ENCODE measurements around the gene MRTO4. TPM values are rescaled to one million over a fixed set of nuclear protein-coding genes. Genes with fewer than 3 reads are reported as not detected.
"Not testable (repeated sequence)": the region's sequence is repeated elsewhere in the genome, so short reads cannot be mapped to it uniquely, and the experiment has no call there.

The MRTO4 gene
- polyA plus RNA-seq, 1 of the 3 experiments (the other 2 are of a cell fraction): 48.4 TPM

GRCh38 chr1:19300211-19300610 is 48.6 kb downstream of the MRTO4 start:
- Histone ChIP-seq H3K27me3 (ENCODE audit: insufficient read depth) (no peaks in the 10 kb centered on the region), H3K9me3 (peaks cover 1% of the 10 kb centered on the region; the same call in 1 of the 2 replicates), H2AFZ (ENCODE audit: low read depth) (no peak overlapping the region), H3K4me3 (ENCODE audit: low read depth in 2 of 2, low read length in 1 of 2) (no peak overlapping the region), H3K9ac (no peak overlapping the region), H4K20me1 (ENCODE audit: insufficient read depth) (no peaks in the 10 kb centered on the region), H3K36me3 (replicated peaks in 1 of 2; ENCODE audit: control insufficient read depth in 1 of 2, insufficient read depth in 2 of 2, low read length in 1 of 2) (peaks cover 13 to 22% of the 10 kb centered on the region in 2 experiments), H3F3A (replicated peaks; ENCODE audit: insufficient read depth) (no peaks in the 10 kb centered on the region), H3K27ac (ENCODE audit: low read depth in 2 of 2, low read length in 1 of 2) (no peak overlapping the region), H3K79me2 (ENCODE audit: insufficient read depth) (no peaks in the 10 kb centered on the region), H3K9me2 (no peaks in the 10 kb centered on the region), H3K4me2 (no peak overlapping the region), H3K4me1 (ENCODE audit: control insufficient read depth in 1 of 2, insufficient read depth in 2 of 2, low read depth in 1 of 2, low read length in 1 of 2) (no peaks in the 10 kb centered on the region)
- TF ChIP-seq NRF1 (IDR thresholded peaks at IDR 0.05; ENCODE audit: low read depth, low read length): no peak
- TF ChIP-seq, protein P1, sequence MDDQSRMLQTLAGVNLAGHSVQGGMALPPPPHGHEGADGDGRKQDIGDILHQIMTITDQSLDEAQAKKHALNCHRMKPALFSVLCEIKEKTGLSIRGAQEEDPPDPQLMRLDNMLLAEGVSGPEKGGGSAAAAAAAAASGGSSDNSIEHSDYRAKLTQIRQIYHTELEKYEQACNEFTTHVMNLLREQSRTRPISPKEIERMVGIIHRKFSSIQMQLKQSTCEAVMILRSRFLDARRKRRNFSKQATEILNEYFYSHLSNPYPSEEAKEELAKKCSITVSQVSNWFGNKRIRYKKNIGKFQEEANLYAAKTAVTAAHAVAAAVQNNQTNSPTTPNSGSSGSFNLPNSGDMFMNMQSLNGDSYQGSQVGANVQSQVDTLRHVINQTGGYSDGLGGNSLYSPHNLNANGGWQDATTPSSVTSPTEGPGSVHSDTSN (IDR thresholded peaks at IDR 0.05): no peak
- no peak for TF ChIP-seq GABPA (IDR thresholded peaks at IDR 0.05; ENCODE audit: low read depth)
- TF ChIP-seq SMC3 (IDR thresholded peaks at IDR 0.05; ENCODE audit: low read depth, low read length): no peak
- TF ChIP-seq ELF1 (IDR thresholded peaks at IDR 0.05): no peak
- TF ChIP-seq CHD2 (IDR thresholded peaks at IDR 0.05; ENCODE audit: low read length, partially characterized antibody): no peak
- TF ChIP-seq EZH2phosphoT487 (IDR thresholded peaks at IDR 0.05; ENCODE audit: borderline replicate concordance, low read depth): no peak
- TF ChIP-seq SIN3A (IDR thresholded peaks at IDR 0.05; ENCODE audit: borderline replicate concordance, low read depth, low read length): no peak
- TF ChIP-seq, protein P2, sequence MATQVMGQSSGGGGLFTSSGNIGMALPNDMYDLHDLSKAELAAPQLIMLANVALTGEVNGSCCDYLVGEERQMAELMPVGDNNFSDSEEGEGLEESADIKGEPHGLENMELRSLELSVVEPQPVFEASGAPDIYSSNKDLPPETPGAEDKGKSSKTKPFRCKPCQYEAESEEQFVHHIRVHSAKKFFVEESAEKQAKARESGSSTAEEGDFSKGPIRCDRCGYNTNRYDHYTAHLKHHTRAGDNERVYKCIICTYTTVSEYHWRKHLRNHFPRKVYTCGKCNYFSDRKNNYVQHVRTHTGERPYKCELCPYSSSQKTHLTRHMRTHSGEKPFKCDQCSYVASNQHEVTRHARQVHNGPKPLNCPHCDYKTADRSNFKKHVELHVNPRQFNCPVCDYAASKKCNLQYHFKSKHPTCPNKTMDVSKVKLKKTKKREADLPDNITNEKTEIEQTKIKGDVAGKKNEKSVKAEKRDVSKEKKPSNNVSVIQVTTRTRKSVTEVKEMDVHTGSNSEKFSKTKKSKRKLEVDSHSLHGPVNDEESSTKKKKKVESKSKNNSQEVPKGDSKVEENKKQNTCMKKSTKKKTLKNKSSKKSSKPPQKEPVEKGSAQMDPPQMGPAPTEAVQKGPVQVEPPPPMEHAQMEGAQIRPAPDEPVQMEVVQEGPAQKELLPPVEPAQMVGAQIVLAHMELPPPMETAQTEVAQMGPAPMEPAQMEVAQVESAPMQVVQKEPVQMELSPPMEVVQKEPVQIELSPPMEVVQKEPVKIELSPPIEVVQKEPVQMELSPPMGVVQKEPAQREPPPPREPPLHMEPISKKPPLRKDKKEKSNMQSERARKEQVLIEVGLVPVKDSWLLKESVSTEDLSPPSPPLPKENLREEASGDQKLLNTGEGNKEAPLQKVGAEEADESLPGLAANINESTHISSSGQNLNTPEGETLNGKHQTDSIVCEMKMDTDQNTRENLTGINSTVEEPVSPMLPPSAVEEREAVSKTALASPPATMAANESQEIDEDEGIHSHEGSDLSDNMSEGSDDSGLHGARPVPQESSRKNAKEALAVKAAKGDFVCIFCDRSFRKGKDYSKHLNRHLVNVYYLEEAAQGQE (IDR thresholded peaks at IDR 0.05; ENCODE audit: low read depth, low read length): no peak
- TF ChIP-seq USF1 (IDR thresholded peaks at IDR 0.05; ENCODE audit: borderline replicate concordance, low read depth): no peak
- ChIA-PET CTCF (no interaction called here), POLR2A (no interaction called here)
- 90% methylated on average over 2 of the region's 2 CpGs for WGBS (ENCODE audit: low lambda C conversion rate)
- no peak for DNase-seq

GRCh38 chr1:19304081-19304480 is 52.5 kb downstream of the MRTO4 start:
- H3K36me3 ChIP-seq (replicated peaks in 1 of 2; ENCODE audit: control insufficient read depth in 1 of 2, insufficient read depth in 2 of 2, low read length in 1 of 2): peaks cover 20 to 36% of the 10 kb centered on the region in 2 experiments

More at GRCh38 chr1:19304081-19304480, 52.5 kb downstream of the MRTO4 start:
- H3K9ac ChIP-seq; H3K27me3 ChIP-seq (ENCODE audit: insufficient read depth); POLR2A ChIA-PET; H3K4me2 ChIP-seq; H3F3A ChIP-seq (replicated peaks; ENCODE audit: insufficient read depth); H3K9me3 ChIP-seq; DNase-seq; H3K4me1 ChIP-seq (ENCODE audit: control insufficient read depth in 1 of 2, insufficient read depth in 2 of 2, low read depth in 1 of 2, low read length in 1 of 2); H3K79me2 ChIP-seq (ENCODE audit: insufficient read depth); H3K9me2 ChIP-seq; H3K27ac ChIP-seq (ENCODE audit: low read depth in 2 of 2, low read length in 1 of 2); H3K4me3 ChIP-seq (ENCODE audit: low read depth in 2 of 2, low read length in 1 of 2); H4K20me1 ChIP-seq (ENCODE audit: insufficient read depth); H2AFZ ChIP-seq (ENCODE audit: low read depth): not testable (repeated sequence)
- CTCF ChIA-PET: interaction anchor here (0.9 kb wide), 1 partner anchor 350 kb away, joined by 3 read pairs; no protein-coding TSS in a partner anchor
- 99% methylated on average over 8 of the region's 10 CpGs for whole genome bisulfite sequencing (ENCODE audit: low lambda C conversion rate)

Measured in SK-N-SH (cell line).